Activated naive CD4-positive, alpha-beta T cell treated with anti-CD3 and anti-CD28 coated beads for 36 hours (primary cell): Measurements from ENCODE around the gene DNAH11. TPM values are rescaled to one million over a fixed set of nuclear protein-coding genes. Genes with fewer than 3 reads are reported as not detected.
A peak's percentile ranks its signal among the peaks of the same experiment; 100 is the strongest.

ENCODE experiments used
- CTCF ChIA-PET: fragments of 350-600 bp; sonication (Branson Sonifier 250); formaldehyde crosslinking; loops from one replicate; lab custom pipeline; 2021; ENCODE audit warnings: antibody characterized with exemption; lab: Charles Lee
- DNase-seq: peaks from one replicate; pipeline ENCODE4 v3.0.0-alpha.2; 2020
- H3K27ac Mint-ChIP-seq: one replicate; pipeline ENCODE4 v1.8.0; 2021; ENCODE audit warnings: mild to moderate bottlenecking, mixed read lengths
- H3K27me3 Mint-ChIP-seq: one replicate; pipeline ENCODE4 v1.8.0; 2021; ENCODE audit warnings: low read depth, mixed read lengths
- H3K36me3 Mint-ChIP-seq: one replicate; pipeline ENCODE4 v1.8.0; 2021; ENCODE audit warnings: low read depth, mixed read lengths
- H3K4me1 Mint-ChIP-seq: one replicate; pipeline ENCODE4 v1.8.0; 2021; ENCODE audit warnings: low read depth, mixed read lengths
- H3K4me3 Mint-ChIP-seq: one replicate; pipeline ENCODE4 v1.8.0; 2021; ENCODE audit warnings: mild to moderate bottlenecking, moderate library complexity, mixed read lengths
- H3K9me3 Mint-ChIP-seq: one replicate; pipeline ENCODE4 v1.8.0; 2021; ENCODE audit warnings: mixed read lengths
- intact Hi-C: fragments of 100-400 bp; cut with micrococcal nuclease; formaldehyde crosslinking; loops from one replicate; pipeline ENCODE4 v1.15.1; 2023
- total RNA-seq, 2 experiments: library from RNA; stranded (reverse); gene quantifications; one replicate each; pipeline ENCODE4 v1.2.3, GENCODE V29; 2021

Gene DNAH11
- total RNA-seq, 2 experiments from 2014 or later: 0.02 TPM

DNA sequence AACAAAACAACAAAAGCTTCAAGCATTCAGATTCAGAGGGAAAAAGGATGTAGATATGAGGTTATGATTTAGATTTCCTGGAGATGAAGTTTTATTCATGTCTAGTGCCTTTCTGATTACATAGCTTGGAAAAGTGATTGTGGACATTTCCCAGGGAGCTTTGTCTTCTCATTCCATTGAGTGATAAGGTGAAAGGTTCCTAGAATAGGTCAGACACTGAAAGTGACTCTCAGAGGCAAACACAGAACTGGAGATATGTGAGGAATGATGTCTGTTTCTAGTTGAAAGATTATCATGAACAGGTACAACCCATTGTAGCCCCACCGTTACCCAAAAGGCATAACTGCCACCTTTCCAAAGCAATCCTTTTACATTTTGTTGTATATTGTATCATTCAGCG is 223.4 kb downstream of the DNAH11 start:
- DNase-seq: no peak
- Mint-ChIP-seq H3K4me3 (no peak overlapping the region), H3K4me1 (peaks cover 12% of the 10 kb centered on the region), H3K9me3 (no peaks in the 10 kb centered on the region), H3K27me3 (no peaks in the 10 kb centered on the region), H3K27ac (no peak overlapping the region), H3K36me3 (no peaks in the 10 kb centered on the region)
- CTCF ChIA-PET: interaction anchor here (1.6 to 1.8 kb wide), 2 partner anchors 25 to 176 kb away, joined by 4 read pairs; no protein-coding TSS in a partner anchor
- intact Hi-C loops: loop anchor here (5.0 to 10.0 kb wide), 2 partner anchors 191 to 239 kb away; no protein-coding TSS in a partner anchor

DNA sequence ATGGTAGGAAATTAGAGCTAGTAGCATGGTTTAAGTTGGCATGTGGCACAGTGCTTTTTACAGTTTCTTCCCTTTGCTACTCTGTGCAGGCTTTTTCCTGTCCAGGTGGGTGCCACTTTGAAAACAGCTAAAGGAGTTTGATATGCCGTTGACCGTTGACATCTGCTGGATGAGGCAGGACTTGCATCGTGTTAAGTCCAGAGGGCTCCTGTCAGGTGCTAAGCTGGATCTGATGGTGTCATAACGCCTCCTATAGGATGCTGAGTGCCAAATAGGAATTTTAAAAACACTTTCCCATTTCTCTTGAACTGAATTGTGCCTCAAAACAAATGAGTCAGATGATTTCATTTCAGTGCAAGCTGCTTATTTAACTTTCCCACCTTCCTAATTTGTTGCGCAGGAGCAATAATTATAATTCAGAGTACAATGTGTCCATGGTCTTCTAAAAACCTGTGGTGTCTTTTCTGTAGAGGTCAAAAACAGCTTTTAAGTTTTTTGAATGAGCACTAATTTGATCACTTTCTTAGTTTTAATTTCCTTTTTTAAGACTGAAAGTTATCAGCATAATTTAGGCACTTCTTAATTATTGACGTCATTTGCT is 224.6 kb downstream of the DNAH11 start:
- intact Hi-C loops: loop anchor here (1.0 to 10.0 kb wide), 5 partner anchors 193 to 990 kb away; no protein-coding TSS in a partner anchor

DNA sequence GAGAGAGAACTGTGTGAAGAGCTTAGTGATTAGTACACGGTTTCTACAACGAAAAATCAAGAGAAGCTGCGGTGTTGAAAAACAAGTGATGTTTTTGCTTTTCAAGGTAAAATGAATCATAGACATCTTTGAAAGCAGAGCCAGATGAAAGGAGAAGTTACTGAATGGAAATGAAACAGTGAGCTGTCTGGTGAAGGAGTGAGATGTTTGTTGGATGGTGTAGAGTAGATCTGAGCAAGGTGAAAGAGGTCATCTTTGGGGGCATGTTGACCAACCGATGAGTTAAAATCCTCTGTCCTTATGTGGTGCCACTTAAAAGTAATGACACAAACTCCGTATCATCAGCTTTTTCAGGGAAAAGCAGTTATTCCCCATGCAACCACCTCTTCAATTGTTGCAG is 225.4 kb downstream of the DNAH11 start:
- Mint-ChIP-seq H3K4me1 (peaks cover 16% of the 10 kb centered on the region), H3K27ac (no peak overlapping the region), H3K9me3 (no peaks in the 10 kb centered on the region), H3K4me3 (no peak overlapping the region), H3K27me3 (no peaks in the 10 kb centered on the region), H3K36me3 (no peaks in the 10 kb centered on the region)
- CTCF ChIA-PET: interaction anchor here (0.9 to 1.9 kb wide), 7 partner anchors 8 to 716 kb away, joined by 3 to 5 read pairs (median 4); no protein-coding TSS in a partner anchor
- intact Hi-C loops: loop anchor here (2.0 to 10.0 kb wide), 3 partner anchors 193 to 315 kb away; no protein-coding TSS in a partner anchor
- DNase-seq: no peak

More for the DNA sequence above, 224.6 kb downstream of the DNAH11 start:
- Mint-ChIP-seq H3K27me3 (no peaks in the 10 kb centered on the region), H3K9me3 (no peaks in the 10 kb centered on the region), H3K4me1 (peaks cover 16% of the 10 kb centered on the region), H3K4me3 (no peak overlapping the region), H3K27ac (no peak overlapping the region), H3K36me3 (no peaks in the 10 kb centered on the region)
- CTCF ChIA-PET: interaction anchor here (0.6 to 1.9 kb wide), 11 partner anchors 9 to 514 kb away, joined by 3 to 5 read pairs (median 4); no protein-coding TSS in a partner anchor
- peak; percentile 59 for DNase-seq

DNA sequence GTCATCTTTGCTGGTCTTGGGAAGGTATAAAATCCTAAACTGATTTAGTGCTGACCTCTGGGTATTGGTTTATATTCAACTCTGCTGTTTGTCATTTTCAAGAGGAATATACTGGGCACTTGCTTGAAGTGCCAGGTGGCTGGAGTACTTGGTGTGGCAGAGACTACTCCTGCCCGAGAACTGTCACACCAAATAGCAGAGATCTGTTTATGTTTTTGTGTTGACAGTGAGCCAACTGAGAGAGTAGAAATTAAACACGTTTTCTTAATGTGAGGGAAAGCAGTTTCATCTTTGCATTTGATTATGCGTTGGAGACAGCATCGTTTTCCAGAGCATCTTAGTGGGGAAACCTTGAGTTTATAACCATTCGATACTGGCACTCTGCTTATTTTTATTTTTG is 228.4 kb downstream of the DNAH11 start:
- intact Hi-C loops: no loop called here
- H3K4me1 Mint-ChIP-seq: peaks cover 13% of the 10 kb centered on the region
- H3K36me3 Mint-ChIP-seq: no peaks in the 10 kb centered on the region
- H3K9me3 Mint-ChIP-seq: no peaks in the 10 kb centered on the region
- H3K27me3 Mint-ChIP-seq: no peaks in the 10 kb centered on the region
- no peak for DNase-seq
- no peak overlapping the region for H3K4me3 Mint-ChIP-seq
- CTCF ChIA-PET: no interaction called here
- no peak overlapping the region for H3K27ac Mint-ChIP-seq

DNA sequence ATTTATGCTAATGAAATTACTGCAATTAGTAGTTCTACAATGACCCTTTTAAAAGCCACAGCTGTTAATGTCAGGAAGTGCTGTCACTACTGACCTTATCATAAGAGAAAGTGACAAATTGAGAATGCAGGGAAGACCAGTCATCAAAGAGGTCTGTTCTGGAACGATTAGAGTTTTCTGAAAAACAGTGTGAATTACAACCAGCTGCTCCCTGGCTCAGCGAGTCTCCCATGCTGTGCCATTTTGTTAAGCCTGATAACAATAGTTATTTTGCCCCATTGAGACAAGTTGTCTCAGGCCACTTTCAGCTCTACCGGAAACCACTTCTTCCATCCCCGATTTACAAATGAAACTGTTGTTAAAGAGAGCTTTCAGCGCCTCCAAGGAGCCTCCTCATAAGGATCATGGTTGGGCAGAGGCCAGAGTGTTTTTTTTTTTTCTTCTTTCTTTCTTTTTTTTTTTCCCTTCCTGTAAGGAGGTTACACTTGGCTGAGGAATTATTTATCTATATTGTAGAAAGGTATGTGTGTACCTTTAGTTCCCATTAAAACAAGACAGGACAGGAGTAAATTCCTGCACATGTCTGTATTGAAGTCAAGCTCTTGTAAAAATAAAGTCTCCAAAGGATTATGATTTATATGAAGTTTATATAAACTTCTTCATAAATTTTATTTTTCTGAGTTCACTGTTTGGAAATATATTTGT is 229.2 kb downstream of the DNAH11 start:
- intact Hi-C loops: no loop called here

DNA sequence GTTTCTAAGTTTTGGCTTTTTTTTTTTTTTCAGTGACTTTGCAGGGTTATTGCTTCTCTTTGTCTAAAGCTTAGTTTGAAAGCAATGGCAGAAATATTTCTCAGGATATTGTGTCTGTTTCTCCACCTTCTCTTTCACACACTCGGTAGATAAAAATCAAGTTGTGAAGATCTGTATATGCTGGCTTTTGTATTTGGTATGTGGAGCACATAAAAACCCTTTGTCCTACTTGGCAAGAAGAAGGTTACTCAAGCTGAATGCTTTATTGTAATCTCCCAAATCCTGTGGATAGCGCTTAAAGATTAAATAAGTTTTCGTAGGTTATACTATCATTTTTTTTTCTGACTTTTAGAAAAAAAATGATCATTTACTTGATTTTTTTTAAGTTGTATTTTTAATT is 230.5 kb downstream of the DNAH11 start:
- Mint-ChIP-seq H3K4me3 (no peak overlapping the region), H3K27ac (no peak overlapping the region), H3K4me1 (peaks cover 5% of the 10 kb centered on the region), H3K27me3 (no peaks in the 10 kb centered on the region), H3K9me3 (no peaks in the 10 kb centered on the region), H3K36me3 (no peaks in the 10 kb centered on the region)
- CTCF ChIA-PET: interaction anchor here (0.7 kb wide), 1 partner anchor 282 kb away, joined by 3 read pairs; no protein-coding TSS in a partner anchor
- DNase-seq: no peak
- intact Hi-C loops: no loop called here

More for the DNA sequence above, 229.2 kb downstream of the DNAH11 start:
- Mint-ChIP-seq H3K4me3 (no peak overlapping the region), H3K27ac (no peak overlapping the region), H3K27me3 (no peaks in the 10 kb centered on the region), H3K36me3 (no peaks in the 10 kb centered on the region), H3K9me3 (no peaks in the 10 kb centered on the region), H3K4me1 (peaks cover 13% of the 10 kb centered on the region)
- CTCF ChIA-PET: interaction anchor here (0.6 kb wide), 1 partner anchor 299 kb away, joined by 3 read pairs; no protein-coding TSS in a partner anchor
- DNase-seq: no peak

DNA sequence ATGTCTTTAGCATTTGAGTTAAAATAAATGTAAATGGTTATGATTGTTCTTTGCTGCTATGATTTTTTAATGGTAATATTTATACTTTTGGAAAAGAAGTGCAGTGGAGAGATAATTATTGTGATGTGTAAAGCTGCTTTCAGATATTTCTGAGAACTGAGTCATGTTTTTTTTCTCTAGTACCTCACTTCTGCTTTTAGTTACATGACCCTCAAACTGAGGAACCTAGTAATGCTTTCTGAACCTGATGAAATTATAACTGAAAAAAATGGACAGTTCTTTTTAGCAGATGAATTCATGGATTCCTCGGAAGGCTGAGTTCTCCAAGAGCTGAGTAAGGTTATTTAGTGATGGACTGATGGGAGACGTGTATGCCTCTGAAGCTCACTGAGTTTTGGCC is 235.1 kb downstream of the DNAH11 start:
- Mint-ChIP-seq H3K9me3 (no peaks in the 10 kb centered on the region), H3K27ac (no peak overlapping the region), H3K27me3 (peaks cover 2% of the 10 kb centered on the region), H3K4me1 (no peaks in the 10 kb centered on the region), H3K36me3 (no peaks in the 10 kb centered on the region), H3K4me3 (no peak overlapping the region)
- intact Hi-C loops: no loop called here
- CTCF ChIA-PET: no interaction called here
- DNase-seq: no peak

DNA sequence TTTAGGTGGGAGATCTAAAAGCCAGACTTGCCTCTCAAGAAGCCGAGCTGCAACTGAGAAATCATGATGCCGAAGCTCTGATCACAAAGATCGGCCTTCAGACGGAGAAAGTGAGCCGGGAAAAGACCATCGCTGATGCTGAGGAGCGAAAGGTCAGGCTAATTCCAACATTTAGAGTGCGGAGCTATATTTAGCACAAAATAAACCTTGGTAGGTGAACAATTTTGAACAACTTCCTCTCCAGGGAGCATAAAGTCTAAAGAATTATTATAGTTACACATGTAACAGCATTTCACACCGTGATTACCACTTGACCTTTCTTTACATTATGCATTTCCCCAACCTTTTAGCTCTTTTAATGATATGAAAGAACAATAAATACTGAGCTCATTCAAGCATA is 236.1 kb downstream of the DNAH11 start:
- H3K4me3 Mint-ChIP-seq: no peak overlapping the region
- no peaks in the 10 kb centered on the region for H3K4me1 Mint-ChIP-seq
- CTCF ChIA-PET: no interaction called here
- H3K27me3 Mint-ChIP-seq: peaks cover 2% of the 10 kb centered on the region
- no peak for DNase-seq
- no peaks in the 10 kb centered on the region for H3K9me3 Mint-ChIP-seq
- H3K36me3 Mint-ChIP-seq: no peaks in the 10 kb centered on the region
- no peak overlapping the region for H3K27ac Mint-ChIP-seq
- intact Hi-C loops: no loop called here

DNA sequence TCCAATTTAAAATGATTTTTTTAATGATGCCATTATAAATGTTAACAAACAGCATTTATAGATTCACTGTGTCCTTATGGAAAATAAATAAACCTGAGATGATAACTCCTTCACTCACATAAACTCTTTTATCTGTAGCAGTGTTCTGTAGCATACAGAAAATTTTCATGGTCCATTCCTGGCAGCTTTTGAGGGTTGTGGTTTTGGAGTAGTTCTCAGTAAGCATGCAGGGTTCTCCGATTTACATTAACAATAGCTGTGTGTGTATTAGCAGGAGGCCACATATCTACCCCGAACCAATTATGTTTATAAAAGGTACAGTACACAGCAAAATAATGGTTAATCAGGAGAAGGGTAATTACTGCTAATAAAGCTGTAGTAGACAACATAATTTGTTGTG is 240.2 kb downstream of the DNAH11 start:
- Mint-ChIP-seq H3K27ac (no peak overlapping the region), H3K4me1 (no peaks in the 10 kb centered on the region), H3K4me3 (no peak overlapping the region), H3K36me3 (no peaks in the 10 kb centered on the region), H3K27me3 (peaks cover 2% of the 10 kb centered on the region), H3K9me3 (no peaks in the 10 kb centered on the region)
- no peak for DNase-seq
- intact Hi-C loops: no loop called here
- CTCF ChIA-PET: interaction anchor here (0.7 kb wide), 1 partner anchor 34 kb away, joined by 3 read pairs; no protein-coding TSS in a partner anchor

DNA sequence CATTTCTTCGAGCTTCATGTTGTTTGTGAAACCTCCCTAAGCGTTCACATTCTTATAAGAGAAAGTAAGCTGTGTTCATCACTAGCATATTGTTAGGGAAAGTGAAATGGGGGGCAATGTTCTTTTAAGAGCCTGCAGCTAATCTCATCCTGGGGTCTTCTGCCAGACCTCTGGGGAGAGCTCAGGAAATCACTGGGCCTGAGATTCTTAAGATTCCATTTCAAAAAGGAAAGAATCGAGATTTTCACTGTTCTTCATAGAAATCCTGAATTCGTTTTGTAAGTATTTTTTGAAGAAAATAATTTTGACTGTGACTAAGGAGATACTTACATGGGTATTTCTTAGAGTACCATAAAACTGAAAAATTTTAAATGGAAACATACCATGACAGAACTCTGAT is 242.2 kb downstream of the DNAH11 start:
- Mint-ChIP-seq H3K4me1 (no peaks in the 10 kb centered on the region), H3K27me3 (peaks cover 2% of the 10 kb centered on the region), H3K4me3 (no peak overlapping the region), H3K27ac (no peak overlapping the region), H3K9me3 (no peaks in the 10 kb centered on the region), H3K36me3 (no peaks in the 10 kb centered on the region)
- no peak for DNase-seq
- intact Hi-C loops: no loop called here
- CTCF ChIA-PET: interaction anchor here (0.6 kb wide), 1 partner anchor 50 kb away, joined by 3 read pairs; no protein-coding TSS in a partner anchor

DNA sequence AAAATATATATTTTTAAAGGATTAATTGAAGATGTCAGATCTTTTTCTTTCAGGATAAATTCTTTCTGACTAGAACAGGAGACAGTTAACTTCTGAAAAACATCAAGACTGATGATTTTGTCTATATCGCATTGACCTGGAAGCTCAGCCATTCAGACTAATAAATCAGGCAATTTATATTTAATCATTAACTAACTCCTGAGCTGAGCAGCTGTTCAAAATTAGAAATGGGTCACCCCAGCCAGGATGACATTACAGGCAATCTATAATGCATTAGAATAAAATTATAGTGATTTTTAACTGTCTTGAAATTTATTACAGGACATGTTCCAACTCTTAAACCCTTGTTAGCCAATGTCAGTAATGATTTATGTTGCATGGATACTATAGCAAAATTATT is 263.0 kb downstream of the DNAH11 start:
- H3K4me3 Mint-ChIP-seq: no peak overlapping the region
- H3K4me1 Mint-ChIP-seq: no peaks in the 10 kb centered on the region
- no peak overlapping the region for H3K27ac Mint-ChIP-seq
- H3K9me3 Mint-ChIP-seq: no peaks in the 10 kb centered on the region
- no peaks in the 10 kb centered on the region for H3K36me3 Mint-ChIP-seq
- peaks cover 2% of the 10 kb centered on the region for H3K27me3 Mint-ChIP-seq
- CTCF ChIA-PET: interaction anchor here (0.6 kb wide), 1 partner anchor 84 kb away, joined by 3 read pairs; no protein-coding TSS in a partner anchor
- no peak for DNase-seq
- intact Hi-C loops: no loop called here

DNA sequence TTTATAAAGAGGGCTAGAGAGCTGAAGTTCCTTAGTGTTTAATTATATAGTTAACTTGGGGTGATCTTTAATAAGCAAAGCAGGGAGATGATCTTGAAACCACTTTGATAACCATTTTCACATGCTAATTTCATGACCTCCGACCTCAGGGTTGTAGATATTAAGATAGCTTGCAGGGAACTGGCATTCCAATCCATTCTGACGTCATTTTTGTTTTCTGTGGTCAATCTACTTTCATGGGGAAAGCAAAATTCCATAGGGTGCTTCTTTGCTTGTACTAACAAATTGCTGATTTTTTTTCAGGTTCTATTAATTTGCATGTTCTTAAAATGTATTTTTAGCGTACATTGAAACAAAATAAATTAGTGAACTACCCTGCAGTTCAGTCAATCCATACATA is 263.5 kb downstream of the DNAH11 start:
- CTCF ChIA-PET: no interaction called here
- Mint-ChIP-seq H3K4me3 (no peak overlapping the region), H3K27me3 (no peaks in the 10 kb centered on the region), H3K36me3 (no peaks in the 10 kb centered on the region), H3K9me3 (no peaks in the 10 kb centered on the region), H3K27ac (no peak overlapping the region), H3K4me1 (no peaks in the 10 kb centered on the region)
- no peak for DNase-seq
- intact Hi-C loops: no loop called here
